ENCODE measurements around the gene COX6A2. TPM values are rescaled to one million over a fixed set of nuclear protein-coding genes. Genes with fewer than 3 reads are reported as not detected.

The COX6A2 gene
- total and polyA plus RNA-seq, 2 experiments from 2014 or later, result 6.0 TPM; not detected in 1

GRCh38 chr16:31410082-31410481 is 18.1 kb downstream of the COX6A2 start:
- TF ChIP-seq ZNF114 (CRISPR knock-in tag; IDR thresholded peaks at IDR 0.05) (no peak), REST (IDR thresholded peaks at IDR 0.05; ENCODE audit: unreplicated experiment) (no peak), CREB1 (CRISPR knock-in tag; IDR thresholded peaks at IDR 0.05; ENCODE audit: low read depth) (no peak), EZH2phosphoT487 (IDR thresholded peaks at IDR 0.05; ENCODE audit: unreplicated experiment) (no peak), EZH2 (IDR thresholded peaks at IDR 0.05; ENCODE audit: low read depth, unreplicated experiment) (no peak), STAT1 (IDR thresholded peaks at IDR 0.05; ENCODE audit: unreplicated experiment) (no peak), POLR2AphosphoS5 (IDR thresholded peaks at IDR 0.05; ENCODE audit: low read depth) (no peak), CTCF (conservative IDR thresholded peaks at IDR 0.05; ENCODE audit: low read depth in 2 of 2) (no peak), ETS1 (IDR thresholded peaks at IDR 0.05) (no peak), NANOG (IDR thresholded peaks at IDR 0.05; ENCODE audit: borderline replicate concordance) (no peak), JUNB (IDR thresholded peaks at IDR 0.05; ENCODE audit: unreplicated experiment) (no peak), ZNF331 (CRISPR knock-in tag; IDR thresholded peaks at IDR 0.05; ENCODE audit: low read depth) (no peak)
- TF ChIP-seq, protein P1, sequence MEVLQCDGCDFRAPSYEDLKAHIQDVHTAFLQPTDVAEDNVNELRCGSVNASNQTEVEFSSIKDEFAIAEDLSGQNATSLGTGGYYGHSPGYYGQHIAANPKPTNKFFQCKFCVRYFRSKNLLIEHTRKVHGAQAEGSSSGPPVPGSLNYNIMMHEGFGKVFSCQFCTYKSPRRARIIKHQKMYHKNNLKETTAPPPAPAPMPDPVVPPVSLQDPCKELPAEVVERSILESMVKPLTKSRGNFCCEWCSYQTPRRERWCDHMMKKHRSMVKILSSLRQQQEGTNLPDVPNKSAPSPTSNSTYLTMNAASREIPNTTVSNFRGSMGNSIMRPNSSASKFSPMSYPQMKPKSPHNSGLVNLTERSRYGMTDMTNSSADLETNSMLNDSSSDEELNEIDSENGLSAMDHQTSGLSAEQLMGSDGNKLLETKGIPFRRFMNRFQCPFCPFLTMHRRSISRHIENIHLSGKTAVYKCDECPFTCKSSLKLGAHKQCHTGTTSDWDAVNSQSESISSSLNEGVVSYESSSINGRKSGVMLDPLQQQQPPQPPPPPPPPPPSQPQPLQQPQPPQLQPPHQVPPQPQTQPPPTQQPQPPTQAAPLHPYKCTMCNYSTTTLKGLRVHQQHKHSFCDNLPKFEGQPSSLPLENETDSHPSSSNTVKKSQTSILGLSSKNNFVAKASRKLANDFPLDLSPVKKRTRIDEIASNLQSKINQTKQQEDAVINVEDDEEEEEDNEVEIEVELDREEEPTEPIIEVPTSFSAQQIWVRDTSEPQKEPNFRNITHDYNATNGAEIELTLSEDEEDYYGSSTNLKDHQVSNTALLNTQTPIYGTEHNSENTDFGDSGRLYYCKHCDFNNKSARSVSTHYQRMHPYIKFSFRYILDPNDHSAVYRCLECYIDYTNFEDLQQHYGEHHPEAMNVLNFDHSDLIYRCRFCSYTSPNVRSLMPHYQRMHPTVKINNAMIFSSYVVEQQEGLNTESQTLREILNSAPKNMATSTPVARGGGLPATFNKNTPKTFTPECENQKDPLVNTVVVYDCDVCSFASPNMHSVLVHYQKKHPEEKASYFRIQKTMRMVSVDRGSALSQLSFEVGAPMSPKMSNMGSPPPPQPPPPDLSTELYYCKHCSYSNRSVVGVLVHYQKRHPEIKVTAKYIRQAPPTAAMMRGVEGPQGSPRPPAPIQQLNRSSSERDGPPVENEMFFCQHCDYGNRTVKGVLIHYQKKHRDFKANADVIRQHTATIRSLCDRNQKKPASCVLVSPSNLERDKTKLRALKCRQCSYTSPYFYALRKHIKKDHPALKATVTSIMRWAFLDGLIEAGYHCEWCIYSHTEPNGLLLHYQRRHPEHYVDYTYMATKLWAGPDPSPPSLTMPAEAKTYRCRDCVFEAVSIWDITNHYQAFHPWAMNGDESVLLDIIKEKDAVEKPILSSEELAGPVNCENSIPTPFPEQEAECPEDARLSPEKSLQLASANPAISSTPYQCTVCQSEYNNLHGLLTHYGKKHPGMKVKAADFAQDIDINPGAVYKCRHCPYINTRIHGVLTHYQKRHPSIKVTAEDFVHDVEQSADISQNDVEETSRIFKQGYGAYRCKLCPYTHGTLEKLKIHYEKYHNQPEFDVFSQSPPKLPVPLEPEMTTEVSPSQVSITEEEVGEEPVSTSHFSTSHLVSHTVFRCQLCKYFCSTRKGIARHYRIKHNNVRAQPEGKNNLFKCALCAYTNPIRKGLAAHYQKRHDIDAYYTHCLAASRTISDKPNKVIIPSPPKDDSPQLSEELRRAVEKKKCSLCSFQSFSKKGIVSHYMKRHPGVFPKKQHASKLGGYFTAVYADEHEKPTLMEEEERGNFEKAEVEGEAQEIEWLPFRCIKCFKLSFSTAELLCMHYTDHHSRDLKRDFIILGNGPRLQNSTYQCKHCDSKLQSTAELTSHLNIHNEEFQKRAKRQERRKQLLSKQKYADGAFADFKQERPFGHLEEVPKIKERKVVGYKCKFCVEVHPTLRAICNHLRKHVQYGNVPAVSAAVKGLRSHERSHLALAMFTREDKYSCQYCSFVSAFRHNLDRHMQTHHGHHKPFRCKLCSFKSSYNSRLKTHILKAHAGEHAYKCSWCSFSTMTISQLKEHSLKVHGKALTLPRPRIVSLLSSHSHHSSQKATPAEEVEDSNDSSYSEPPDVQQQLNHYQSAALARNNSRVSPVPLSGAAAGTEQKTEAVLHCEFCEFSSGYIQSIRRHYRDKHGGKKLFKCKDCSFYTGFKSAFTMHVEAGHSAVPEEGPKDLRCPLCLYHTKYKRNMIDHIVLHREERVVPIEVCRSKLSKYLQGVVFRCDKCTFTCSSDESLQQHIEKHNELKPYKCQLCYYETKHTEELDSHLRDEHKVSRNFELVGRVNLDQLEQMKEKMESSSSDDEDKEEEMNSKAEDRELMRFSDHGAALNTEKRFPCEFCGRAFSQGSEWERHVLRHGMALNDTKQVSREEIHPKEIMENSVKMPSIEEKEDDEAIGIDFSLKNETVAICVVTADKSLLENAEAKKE (CRISPR knock-in tag; IDR thresholded peaks at IDR 0.05), result no peak
- Mint-ChIP-seq H3K36me3 (ENCODE audit: low read depth) (no peaks in the 10 kb centered on the region; the same call in 2 of the 3 replicates), H3K4me1 (no peaks in the 10 kb centered on the region), H3K27ac (no peak overlapping the region), H3K4me3 (no peak overlapping the region), H3K9me3 (no peaks in the 10 kb centered on the region; the same call in 1 of the 3 replicates), H3K27me3 (ENCODE audit: insufficient read depth, low read depth, poor library complexity) (peaks cover 7% of the 10 kb centered on the region)
- no peak overlapping the region for H3K27ac ChIP-seq (ENCODE audit: low read depth)
- H3K4me2 ChIP-seq, result no peak overlapping the region
- no peak overlapping the region for H3K4me3 ChIP-seq
- no peaks in the 10 kb centered on the region for H3K79me2 ChIP-seq (replicated peaks; ENCODE audit: insufficient read depth)
- ATAC-seq (no peak), DNase-seq (ENCODE audit: low spot score) (no peak)
- H3K4me1 ChIP-seq (ENCODE audit: insufficient read depth), result no peaks in the 10 kb centered on the region
- H3K9me2 ChIP-seq (ENCODE audit: insufficient read depth), result no peaks in the 10 kb centered on the region
- H3K36me3 ChIP-seq (ENCODE audit: insufficient read depth), result no peaks in the 10 kb centered on the region
- H4K20me1 ChIP-seq (replicated peaks; ENCODE audit: insufficient read depth), result no peaks in the 10 kb centered on the region
- no peaks in the 10 kb centered on the region for H3F3A ChIP-seq (replicated peaks; ENCODE audit: low read depth)
- no peak overlapping the region for H2AFZ ChIP-seq
- no peaks in the 10 kb centered on the region for H3K27me3 ChIP-seq (ENCODE audit: insufficient read depth)

All from GM23338 (cell line).